Measurements from ENCODE around the gene EFHC2.
"Not testable (repeated sequence)": the region's sequence is repeated elsewhere in the genome, so short reads cannot be mapped to it uniquely, and the experiment has no call there.

EFHC2 gene

GRCh38 chrX:44228621-44229020, 114.9 kb downstream of the EFHC2 start:
- DNase-seq, result no peak

GRCh38 chrX:44227991-44228390, 115.5 kb downstream of the EFHC2 start:
- no peak for DNase-seq

DNA sequence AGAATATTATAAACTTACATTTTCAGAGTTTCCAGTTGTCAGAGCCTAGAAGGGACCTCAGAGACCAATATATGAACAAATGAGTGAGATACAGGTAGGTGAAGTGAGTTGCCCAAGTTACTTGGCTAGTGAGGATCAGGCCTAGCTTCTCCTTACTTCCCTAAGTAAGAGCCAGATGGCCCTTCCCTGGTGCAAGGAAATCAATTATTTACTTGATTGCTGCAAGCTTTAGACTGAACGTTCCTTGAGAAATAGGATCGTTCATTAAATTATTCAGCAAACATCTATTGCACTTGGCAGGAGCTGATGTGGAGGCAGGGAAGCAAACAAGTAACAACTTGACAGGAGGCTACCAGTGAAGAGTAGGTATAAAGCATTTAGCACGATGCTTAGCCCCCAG, 117.8 kb downstream of the EFHC2 start:
- no peak for DNase-seq

DNA sequence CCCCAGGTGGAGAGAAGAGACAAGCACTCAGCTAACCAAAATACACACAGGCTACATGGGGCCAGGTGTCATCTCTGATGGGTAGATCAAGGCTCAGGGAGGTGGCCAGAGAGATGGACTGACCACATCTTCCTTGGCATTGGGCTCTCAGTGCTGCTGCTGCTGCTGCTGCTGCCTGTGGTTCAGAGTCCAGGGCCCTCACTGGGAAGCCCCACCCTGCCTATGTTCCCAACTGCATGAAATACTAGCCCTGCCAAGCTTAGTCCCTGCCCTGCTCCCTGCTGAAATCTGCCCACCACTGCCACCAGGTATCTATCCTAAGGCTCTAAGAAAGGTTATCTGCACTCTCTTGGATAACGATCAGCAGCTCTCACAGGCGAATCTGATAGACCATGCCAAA, 118.7 kb downstream of the EFHC2 start:
- DNase-seq, result no peak

GRCh38 chrX:44223150-44223549, 120.3 kb downstream of the EFHC2 start:
- no peak for DNase-seq

DNA sequence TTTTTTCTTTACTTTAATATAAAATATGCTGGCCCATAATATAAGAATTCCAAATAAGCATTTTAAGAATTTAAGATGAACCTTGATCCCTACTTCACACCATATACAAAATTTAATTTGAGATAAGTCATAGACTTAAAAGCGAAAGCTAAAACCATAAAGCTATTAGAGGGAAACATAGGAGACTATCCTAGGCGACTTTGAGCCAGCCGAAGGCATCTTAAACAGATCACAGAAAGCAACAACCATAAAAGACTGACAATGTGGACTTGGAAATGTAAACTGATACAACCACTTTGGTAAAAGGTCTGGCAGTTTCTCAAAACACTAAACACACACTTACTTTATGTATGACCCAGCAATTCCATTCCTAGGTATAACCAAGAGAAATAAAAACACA, 125.0 kb downstream of the EFHC2 start:
- no peak for DNase-seq

- no peak for DNase-seq
These were observed 127.3 kb downstream of the EFHC2 start for GRCh38 chrX:44216171-44216570.

DNA sequence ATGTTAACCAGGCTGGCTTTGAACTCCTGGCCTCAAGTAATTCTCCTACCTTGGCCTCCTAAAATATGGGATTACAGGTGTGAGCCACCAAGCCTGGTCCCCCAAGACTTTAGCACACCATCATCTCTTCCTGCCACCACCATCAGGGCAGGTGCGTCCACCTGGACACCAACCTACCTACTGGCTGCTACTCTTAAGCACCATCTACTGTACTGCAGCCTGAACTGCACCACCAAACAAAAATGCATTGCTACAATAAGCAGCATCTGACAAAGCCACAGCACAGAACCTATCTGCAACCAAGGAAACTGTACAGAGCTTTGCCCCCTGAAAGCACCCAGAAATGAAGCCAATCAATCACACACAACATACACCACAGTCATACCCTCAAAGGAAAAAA, 139.7 kb downstream of the EFHC2 start:
- DNase-seq, result no peak

DNA sequence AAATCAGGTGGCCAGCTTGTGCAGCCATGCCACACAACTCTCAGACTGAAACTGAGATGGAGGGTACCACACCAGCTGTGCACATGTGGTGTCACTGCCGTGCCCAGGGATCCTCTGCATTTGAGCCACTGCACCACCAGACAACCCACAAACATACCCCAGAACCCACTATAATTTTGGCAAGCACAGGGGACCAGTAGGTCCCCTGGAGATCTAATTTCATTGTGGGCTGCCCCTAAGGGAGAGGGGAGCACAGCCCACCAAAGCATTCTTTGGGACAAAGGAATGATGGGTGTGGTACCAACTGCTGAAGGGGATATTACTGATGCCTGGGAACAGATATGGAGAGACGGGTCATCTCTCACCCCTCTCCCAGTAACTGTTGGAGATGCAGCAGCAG, 140.9 kb downstream of the EFHC2 start:
- no peak for DNase-seq

DNA sequence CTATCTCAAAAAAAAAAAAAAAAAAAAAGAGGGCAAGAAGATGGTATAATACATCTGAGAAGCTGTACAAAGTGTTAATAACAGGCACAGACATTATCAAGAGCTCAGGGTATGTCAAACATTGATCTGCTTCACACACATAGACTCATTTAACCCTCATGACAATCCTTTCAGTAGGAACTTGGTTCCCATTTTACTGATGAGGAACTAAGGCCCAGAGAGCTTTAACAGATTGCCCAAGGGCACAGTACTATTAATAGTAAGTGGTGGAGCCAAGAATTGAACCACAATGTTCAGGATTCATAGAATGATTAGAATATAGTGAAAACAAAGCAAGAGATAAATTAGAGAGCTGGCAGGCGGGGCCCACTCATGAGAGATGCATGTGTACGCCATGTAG, 154.4 kb downstream of the EFHC2 start:
- no peak for DNase-seq

- DNase-seq, result not testable (repeated sequence)
These were observed 155.6 kb downstream of the EFHC2 start for GRCh38 chrX:44187915-44188314.

DNA sequence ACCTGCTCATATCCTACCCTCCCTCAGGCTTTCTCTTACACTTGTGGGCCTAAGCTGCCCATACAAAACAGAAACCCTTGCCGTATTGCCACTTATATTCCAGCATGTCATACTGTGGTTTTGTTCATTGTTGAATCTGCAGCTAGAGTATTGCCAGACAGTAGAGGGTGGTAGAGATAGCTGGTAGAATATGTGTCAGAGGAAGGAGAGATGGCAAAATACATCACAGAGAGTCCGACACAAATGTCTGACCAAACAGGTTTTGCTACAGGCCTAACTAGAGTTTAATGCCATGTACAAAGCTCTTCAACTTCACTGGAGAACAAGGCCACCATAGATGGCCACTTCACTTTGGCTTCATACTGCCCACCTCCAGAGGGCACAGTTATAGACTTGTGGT, 160.1 kb downstream of the EFHC2 start:
- DNase-seq, result no peak

GRCh38 chrX:44178274-44179053, 165.0 kb downstream of the EFHC2 start:
- DNase-seq, result no peak

DNA sequence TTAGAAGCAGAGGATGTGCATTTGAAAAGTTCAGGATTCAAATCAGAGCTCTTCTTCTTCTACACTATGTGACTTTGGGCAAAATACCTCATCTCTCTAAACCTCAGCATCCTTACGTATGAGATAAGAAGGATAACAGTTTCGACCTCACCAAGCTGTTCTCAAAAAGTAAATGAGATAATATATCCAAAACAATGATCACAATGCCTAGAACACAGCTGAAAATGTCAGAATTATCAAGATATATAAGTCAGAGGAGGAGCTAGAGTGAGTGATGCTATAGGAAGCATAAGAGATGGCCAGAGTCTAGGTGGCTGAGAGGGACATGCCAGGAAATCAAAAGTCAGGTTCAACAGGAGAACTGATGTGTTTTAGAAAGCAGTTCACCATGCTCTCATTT, 168.0 kb downstream of the EFHC2 start:
- DNase-seq, result no peak

GRCh38 chrX:44174061-44174460, 169.4 kb downstream of the EFHC2 start:
- no peak for DNase-seq

DNA sequence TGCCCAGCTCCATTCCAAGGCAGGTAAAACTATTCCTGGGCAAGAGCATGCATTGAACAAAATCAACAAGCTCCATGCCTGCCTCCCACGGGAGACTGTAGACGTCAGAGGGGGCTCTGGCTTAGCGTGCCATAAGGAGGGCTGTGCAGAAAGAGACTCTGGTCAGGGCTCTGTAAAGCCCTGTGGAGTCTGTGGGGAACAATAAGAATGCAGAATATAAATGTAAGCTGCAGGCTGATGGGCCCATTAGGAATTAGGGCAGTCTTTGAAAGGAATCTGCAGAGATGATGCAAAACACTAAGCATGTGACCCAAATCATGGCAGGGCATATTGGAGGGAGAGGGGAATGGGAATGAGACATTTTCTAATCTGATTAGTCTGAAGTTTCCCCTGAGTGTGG, 170.3 kb downstream of the EFHC2 start:
- DNase-seq, result no peak

GRCh38 chrX:44167116-44167515, 176.4 kb downstream of the EFHC2 start:
- DNase-seq, result no peak

GRCh38 chrX:44162964-44163475, 180.5 kb downstream of the EFHC2 start:
- no peak for DNase-seq

DNA sequence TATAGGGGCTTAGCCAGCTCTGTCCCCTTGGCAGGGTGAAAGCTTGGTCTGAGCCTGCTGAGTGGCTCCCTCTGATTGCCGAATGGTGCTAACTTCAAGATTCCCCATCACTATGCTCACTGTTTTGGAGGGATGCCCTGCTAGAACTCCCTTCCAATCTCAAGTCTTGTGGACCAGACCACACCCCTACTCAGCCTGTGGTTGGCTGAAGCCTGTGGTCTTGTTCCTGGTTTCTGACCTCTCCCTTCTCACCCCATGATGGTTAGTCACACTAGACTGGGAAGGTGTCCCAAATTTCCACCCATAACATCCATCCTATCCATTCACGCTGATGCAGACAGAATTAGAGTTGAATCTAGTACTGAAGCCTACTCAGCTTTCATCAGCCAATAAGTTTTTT, 185.6 kb downstream of the EFHC2 start:
- no peak for DNase-seq

DNA sequence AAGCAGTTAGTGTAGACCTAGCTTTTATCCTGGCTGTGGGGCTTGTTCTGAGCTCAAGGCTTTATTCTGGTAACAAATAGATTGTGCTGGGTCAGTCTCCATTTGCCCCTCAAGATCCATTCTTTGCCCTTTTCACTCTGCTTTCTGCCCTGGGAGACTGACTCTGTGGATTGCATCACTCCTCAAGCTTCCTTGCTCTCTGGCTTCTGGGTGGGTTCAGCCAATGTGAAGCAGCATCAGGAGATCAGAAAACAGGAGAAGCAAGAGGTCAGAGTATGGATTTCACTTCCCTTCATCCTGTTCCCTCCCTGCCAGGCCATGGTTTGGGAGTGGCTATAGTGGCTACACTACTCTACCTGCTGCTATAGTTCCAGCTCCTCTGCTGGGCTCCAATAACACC, 186.2 kb downstream of the EFHC2 start:
- no peak for DNase-seq

- DNase-seq, result no peak
These were observed 186.7 kb downstream of the EFHC2 start for GRCh38 chrX:44156726-44157125.

DNA sequence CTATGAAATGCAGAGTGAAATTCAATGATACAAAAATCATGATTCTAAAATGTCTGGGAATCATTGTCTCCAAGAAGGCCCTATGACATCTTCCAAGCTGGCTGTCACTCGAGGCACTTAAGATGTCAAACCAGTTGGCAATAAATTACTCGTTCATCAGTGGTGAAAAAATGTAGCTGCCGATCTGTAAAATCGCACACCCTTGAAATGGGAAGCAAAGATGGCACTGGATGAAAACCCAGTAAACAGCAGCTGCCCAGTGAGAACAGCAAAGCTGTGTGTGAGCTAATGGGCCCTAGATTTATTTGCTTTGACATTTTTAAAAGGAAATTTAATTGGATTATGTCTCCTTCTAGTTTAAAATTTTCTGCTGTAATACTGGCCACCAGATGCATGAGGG, 188.3 kb downstream of the EFHC2 start:
- no peak for DNase-seq

- no peak for DNase-seq
These were observed 190.6 kb downstream of the EFHC2 start for GRCh38 chrX:44152852-44153251.

DNA sequence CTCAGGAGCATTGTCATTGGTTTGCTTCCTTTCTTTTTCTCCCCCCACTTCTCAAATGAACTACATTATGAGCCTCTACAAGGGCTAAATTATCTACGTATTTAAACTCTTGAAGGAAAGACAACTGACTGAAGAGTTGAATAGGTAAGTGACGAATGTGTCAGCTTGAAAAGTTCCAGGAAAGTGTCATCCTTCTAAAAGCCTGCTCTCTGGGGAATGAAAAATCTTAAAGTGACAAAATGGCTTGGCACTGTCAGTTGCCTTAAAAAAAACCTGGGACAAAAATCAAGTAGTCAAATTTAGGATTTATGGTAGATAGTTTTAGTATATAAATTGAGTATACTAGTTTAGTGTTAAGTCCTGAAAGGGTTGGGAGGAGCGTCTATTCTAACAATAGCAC, 196.3 kb downstream of the EFHC2 start:
- DNase-seq, result no peak
